ENCODE data around the gene BNIPL. TPM values are rescaled to one million over a fixed set of nuclear protein-coding genes. Genes with fewer than 3 reads are reported as not detected.

BNIPL gene
- total and polyA plus RNA-seq, 2 of the 8 experiments (the other 6 are each of a cell fraction or from before 2014, with no cell fraction given) = 2.4 to 3.3 TPM

DNA sequence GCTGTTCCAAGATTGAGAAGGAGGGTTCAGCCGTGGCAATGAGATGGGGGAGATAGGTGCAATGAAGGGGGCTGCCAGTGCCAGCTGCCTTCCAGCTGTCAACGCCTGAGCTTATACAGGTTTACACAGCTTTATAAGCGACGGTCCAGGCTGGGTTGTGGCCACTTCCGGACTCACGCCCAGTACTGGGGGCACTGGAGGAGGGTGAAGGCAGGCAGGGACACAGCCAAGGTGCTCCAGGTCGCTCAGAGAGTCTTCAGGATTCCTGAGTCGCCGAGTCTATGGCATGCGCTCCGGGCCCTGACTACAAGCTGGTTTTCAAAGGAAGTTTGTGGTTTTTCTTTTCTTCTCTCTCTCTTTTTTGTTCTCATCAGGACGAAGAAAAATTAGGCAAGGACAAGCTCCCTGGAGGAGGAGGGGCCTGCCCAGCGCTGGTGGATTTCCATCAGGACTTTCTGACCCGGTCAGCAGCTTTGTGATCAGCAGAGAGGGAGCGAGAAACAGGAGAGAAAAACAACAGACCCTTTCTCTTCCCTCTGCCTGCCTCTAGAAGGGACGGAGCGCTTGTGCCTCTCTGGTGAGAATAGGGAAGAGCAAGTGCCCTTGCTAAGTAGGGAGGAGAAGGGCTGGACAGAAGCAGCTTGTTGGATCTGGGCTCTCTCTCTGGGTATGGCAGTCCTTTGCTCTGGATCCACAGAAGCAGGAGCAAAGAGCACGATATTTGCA lies 29.9 kb upstream of the BNIPL start, which contains the start of gene MINDY1 (continued):
- TF ChIP-seq RNF2 (IDR thresholded peaks at IDR 0.05; ENCODE audit: borderline replicate concordance, low read depth, low read length, missing control alignments, poor library complexity, severe bottlenecking) (no peak), CREB1 (IDR thresholded peaks at IDR 0.05) (no peak), NANOG (IDR thresholded peaks at IDR 0.05; ENCODE audit: insufficient read depth, low read depth, low read length, poor library complexity, severe bottlenecking) (no peak), CHD1 (IDR thresholded peaks at IDR 0.05; ENCODE audit: low read depth, low read length) (no peak), RFX5 (IDR thresholded peaks at IDR 0.05; ENCODE audit: borderline replicate concordance, low read depth, low read length) (no peak), MAFK (IDR thresholded peaks at IDR 0.05; ENCODE audit: low read depth, low read length) (no peak), SAP30 (IDR thresholded peaks at IDR 0.05; ENCODE audit: insufficient read depth, insufficient replicate concordance, low read length) (peak; percentile 44), TAF1 (IDR thresholded peaks at IDR 0.05; ENCODE audit: low read depth, low read length) (peak; percentile 66), PHF8 (conservative IDR thresholded peaks at IDR 0.05; ENCODE audit: low read depth, low read length) (0 out of 2 replicates have a peak, but pooled peaks have one; percentile 24), POLR2A (IDR thresholded peaks at IDR 0.05; ENCODE audit: control extremely low read depth in 1 of 2, low read depth in 2 of 2, low read length in 2 of 2) (peak; percentile 43 to 84), SP2 (IDR thresholded peaks at IDR 0.05; ENCODE audit: low read length) (no peak), SP1 (IDR thresholded peaks at IDR 0.05; ENCODE audit: low read depth, low read length) (no peak), CBX8 (IDR thresholded peaks at IDR 0.05; ENCODE audit: borderline replicate concordance, low read depth, low read length) (no peak), ASH2L (IDR thresholded peaks at IDR 0.05; ENCODE audit: low read length) (peak; percentile 82), SP4 (IDR thresholded peaks at IDR 0.05; ENCODE audit: low read length) (no peak), GABPA (IDR thresholded peaks at IDR 0.05; ENCODE audit: borderline replicate concordance, insufficient read depth, low read length) (no peak), KDM1A (IDR thresholded peaks at IDR 0.05; ENCODE audit: borderline replicate concordance, low read length) (no peak), TBP (IDR thresholded peaks at IDR 0.05; ENCODE audit: low read depth, low read length) (no peak), SIN3A (conservative IDR thresholded peaks at IDR 0.05 in 1 of 2, IDR thresholded peaks at IDR 0.05 in 1 of 2; ENCODE audit: low read depth in 1 of 2, low read length in 2 of 2) (peak in 1 of 2 experiments; percentile 62; a peak in 1 of 4 replicates)
- TF ChIP-seq, protein P1, sequence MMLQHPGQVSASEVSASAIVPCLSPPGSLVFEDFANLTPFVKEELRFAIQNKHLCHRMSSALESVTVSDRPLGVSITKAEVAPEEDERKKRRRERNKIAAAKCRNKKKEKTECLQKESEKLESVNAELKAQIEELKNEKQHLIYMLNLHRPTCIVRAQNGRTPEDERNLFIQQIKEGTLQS (IDR thresholded peaks at IDR 0.05; ENCODE audit: insufficient read depth, low read depth, low read length) = no peak
- TF ChIP-seq, protein P2, sequence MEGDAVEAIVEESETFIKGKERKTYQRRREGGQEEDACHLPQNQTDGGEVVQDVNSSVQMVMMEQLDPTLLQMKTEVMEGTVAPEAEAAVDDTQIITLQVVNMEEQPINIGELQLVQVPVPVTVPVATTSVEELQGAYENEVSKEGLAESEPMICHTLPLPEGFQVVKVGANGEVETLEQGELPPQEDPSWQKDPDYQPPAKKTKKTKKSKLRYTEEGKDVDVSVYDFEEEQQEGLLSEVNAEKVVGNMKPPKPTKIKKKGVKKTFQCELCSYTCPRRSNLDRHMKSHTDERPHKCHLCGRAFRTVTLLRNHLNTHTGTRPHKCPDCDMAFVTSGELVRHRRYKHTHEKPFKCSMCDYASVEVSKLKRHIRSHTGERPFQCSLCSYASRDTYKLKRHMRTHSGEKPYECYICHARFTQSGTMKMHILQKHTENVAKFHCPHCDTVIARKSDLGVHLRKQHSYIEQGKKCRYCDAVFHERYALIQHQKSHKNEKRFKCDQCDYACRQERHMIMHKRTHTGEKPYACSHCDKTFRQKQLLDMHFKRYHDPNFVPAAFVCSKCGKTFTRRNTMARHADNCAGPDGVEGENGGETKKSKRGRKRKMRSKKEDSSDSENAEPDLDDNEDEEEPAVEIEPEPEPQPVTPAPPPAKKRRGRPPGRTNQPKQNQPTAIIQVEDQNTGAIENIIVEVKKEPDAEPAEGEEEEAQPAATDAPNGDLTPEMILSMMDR (IDR thresholded peaks at IDR 0.05; ENCODE audit: control extremely low read depth in 1 of 3, insufficient read depth in 1 of 3, low read depth in 1 of 3, low read length in 3 of 3) = peak; percentile 53 to 70 (median 62)

Measured in H1 (cell line).